ENCODE results near the gene SPANXN2. TPM values are rescaled to one million over a fixed set of nuclear protein-coding genes. Genes with fewer than 3 reads are reported as not detected.
"Not testable (repeated sequence)": the region's sequence is repeated elsewhere in the genome, so short reads cannot be mapped to it uniquely, and the experiment has no call there.

SPANXN2 gene, protein sequence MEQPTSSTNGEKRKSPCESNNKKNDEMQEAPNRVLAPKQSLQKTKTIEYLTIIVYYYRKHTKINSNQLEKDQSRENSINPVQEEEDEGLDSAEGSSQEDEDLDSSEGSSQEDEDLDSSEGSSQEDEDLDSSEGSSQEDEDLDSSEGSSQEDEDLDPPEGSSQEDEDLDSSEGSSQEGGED
- total RNA-seq (2012; rRNA removed) (not detected in 2 replicates), polyA plus RNA-seq (2012; rRNA removed) (not detected in 2 replicates), Bru-seq, nascent RNA (not detected), BruChase-seq, experiment 1, labeled RNA remaining after a 6-hour chase (not detected), BruChase-seq, experiment 2, labeled RNA remaining after a 2-hour chase (not detected)
- not detected in 2 replicates for polyA plus RNA-seq (2012; cell fraction: cytosol; rRNA removed)
- not detected in 2 replicates for polyA plus RNA-seq (2012; cell fraction: nucleus; rRNA removed; ENCODE audit: low replicate concordance)
- long read RNA-seq, result 0 reads

DNA sequence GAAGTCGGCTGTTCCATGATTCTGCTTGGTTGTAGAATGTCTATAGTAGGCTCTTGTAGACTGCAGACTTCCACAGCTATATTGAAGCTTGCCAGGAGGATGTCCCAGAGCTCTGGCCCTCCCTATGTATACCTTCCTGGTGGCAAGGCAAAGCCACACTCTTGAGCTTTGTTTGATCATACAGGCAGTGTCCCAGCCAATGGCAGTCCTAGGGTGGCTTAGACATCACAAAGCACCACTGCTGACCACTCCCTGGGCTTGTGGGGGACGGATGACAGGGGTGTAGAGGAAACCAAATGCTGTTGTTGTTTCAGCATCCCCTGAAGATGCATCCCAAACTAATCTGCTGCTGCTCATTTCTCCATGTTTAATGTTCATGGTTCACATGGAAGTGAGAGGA is at the start of gene SPANXN2:
Gene SPANXN2 (minus strand): TSS at position 101 of the 400 bp plus-strand sequence. CDS start 84 bp downstream, at position 17.
- H3K36me3 ChIP-seq (ENCODE audit: control insufficient read depth, insufficient read depth, low read length); POLR2A ChIA-PET (ENCODE audit: unreplicated experiment): not testable (repeated sequence)

More for the DNA sequence above, at the start of gene SPANXN2:
- H3K27me3 ChIP-seq (ENCODE audit: control insufficient read depth, insufficient read depth, low read length); H4K20me1 ChIP-seq (ENCODE audit: insufficient read depth, low read length); dilution Hi-C loops (cut with HindIII; ENCODE audit: low sequenced_read_pairs, unreplicated experiment); H2BK20ac ChIP-seq (ENCODE audit: low read depth, low read length); H2AK9ac ChIP-seq (replicated peaks; ENCODE audit: low read depth, low read length, poor library complexity); in situ Hi-C loops (cut with MboI; ENCODE audit: low sequenced_read_pairs); H4K5ac ChIP-seq (ENCODE audit: low read depth, low read length); H2AFZ ChIP-seq (replicated peaks; ENCODE audit: low read length, poor library complexity); H3K18ac ChIP-seq (ENCODE audit: low read depth, low read length); H3K4me2 ChIP-seq (ENCODE audit: low read depth, low read length); H2BK15ac ChIP-seq (ENCODE audit: low read depth, low read length); H3K9me1 ChIP-seq (ENCODE audit: insufficient read depth, low read length); H3K4me3 ChIP-seq (ENCODE audit: insufficient read depth, low read depth, low read length); H3K4me1 ChIP-seq (ENCODE audit: control insufficient read depth, insufficient read depth, low read length); H3K23ac ChIP-seq (ENCODE audit: low read depth, low read length); BruUV-seq (replicated peaks); DNase-seq; H2BK5ac ChIP-seq (ENCODE audit: low read depth, low read length, poor library complexity, severe bottlenecking); H3K4ac ChIP-seq (ENCODE audit: low read depth, low read length); H3K79me1 ChIP-seq (ENCODE audit: low read depth in 1 of 2, low read length in 2 of 2); CTCF ChIA-PET; H2BK120ac ChIP-seq (ENCODE audit: low read depth, low read length); H4K91ac ChIP-seq (ENCODE audit: insufficient read depth, low read depth, low read length); H3K27ac ChIP-seq (ENCODE audit: insufficient read depth, low read length); H3K14ac ChIP-seq (replicated peaks; ENCODE audit: low read depth, low read length); H3K56ac ChIP-seq (ENCODE audit: extremely low read depth, insufficient read depth, low read length); H3K9me3 ChIP-seq (ENCODE audit: control insufficient read depth, insufficient read depth, low read length); intact Hi-C loops (cut with micrococcal nuclease); H4K8ac ChIP-seq (ENCODE audit: low read depth in 2 of 2, low read length in 2 of 2); H2AK5ac ChIP-seq (ENCODE audit: low read depth, low read length); ATAC-seq (ENCODE audit: low read depth); H3K9ac ChIP-seq (ENCODE audit: low read depth, low read length): not testable (repeated sequence)
- WGBS, 2 experiments (ENCODE audit: extremely low coverage in 2 of 2, insufficient read length in 1 of 2), result no CpG with 5 or more reads among the region's 2 CpGs

Data from IMR-90 (cell line).